Upper lobe of left lung (tissue), 4 donors: ENCODE measurements around the gene ARHGAP10.

Source experiments
- CTCF ChIP-seq, 6 experiments: fragments of 450-650 bp in 4 of 6; fragments of 200-600 bp in 2 of 6; sonication (generic) in 2 of 6; IDR thresholded peaks; one replicate each; pipeline ENCODE4 v1.5.1; 2016 to 2019; ENCODE audit warnings: antibody characterized with exemption in 6 of 6
- EP300 ChIP-seq, 4 donors: sonication (generic); formaldehyde crosslinking; IDR thresholded peaks; one replicate each; pipeline ENCODE4 v1.5.1; 2017; ENCODE audit warnings: antibody characterized with exemption in 4 of 4, control low read depth in 2 of 4
- POLR2A ChIP-seq, 4 donors: fragments of 450-650 bp; IDR thresholded peaks; one replicate each; pipeline ENCODE4 v1.5.1; 2016 to 2017; ENCODE audit warnings: antibody characterized with exemption in 4 of 4, mild to moderate bottlenecking in 2 of 4
- POLR2AphosphoS5 ChIP-seq, 2 donors: sonication (generic); formaldehyde crosslinking; IDR thresholded peaks; one replicate each; pipeline ENCODE4 v1.5.1; 2017; ENCODE audit warnings: antibody characterized with exemption in 2 of 2

- TF ChIP-seq CTCF (IDR thresholded peaks at IDR 0.05): no peak
- no peak for TF ChIP-seq EP300 (IDR thresholded peaks at IDR 0.05)
- TF ChIP-seq POLR2A (IDR thresholded peaks at IDR 0.05): no peak
- no peak for TF ChIP-seq POLR2AphosphoS5 (IDR thresholded peaks at IDR 0.05)
These were observed 336.4 kb downstream of the ARHGAP10 start for GRCh38 chr4:148068065-148068911.
